ENCODE results near the gene ZBTB40.

ZBTB40 gene

DNA sequence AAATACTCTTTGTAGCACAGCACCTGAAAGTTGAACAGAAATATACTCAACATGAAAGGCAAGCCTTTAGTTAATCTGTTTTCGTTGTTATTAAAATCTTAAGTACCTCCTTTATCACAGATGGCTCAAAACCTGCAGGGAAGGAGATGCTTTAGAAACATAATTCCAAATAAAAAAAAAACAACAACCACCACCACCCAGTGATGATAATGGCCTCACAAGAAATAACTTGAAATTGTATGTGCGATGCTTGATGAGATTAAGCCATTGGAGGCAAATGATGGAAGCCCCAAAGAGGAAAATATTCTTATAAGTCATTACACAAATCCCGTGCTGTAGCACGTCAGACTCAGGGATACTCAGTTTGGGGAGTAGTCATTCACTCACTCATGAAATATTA lies 24.9 kb upstream of the ZBTB40 start:
- no peak for DNase-seq (ENCODE audit: low read depth)

- DNase-seq (ENCODE audit: low read depth), result peak; percentile 28
Observed at GRCh38 chr1:22428672-22429071, 23.0 kb upstream of the ZBTB40 start.

GRCh38 chr1:22431965-22432364 lies 19.7 kb upstream of the ZBTB40 start:
- no peak for DNase-seq (ENCODE audit: low read depth)

DNA sequence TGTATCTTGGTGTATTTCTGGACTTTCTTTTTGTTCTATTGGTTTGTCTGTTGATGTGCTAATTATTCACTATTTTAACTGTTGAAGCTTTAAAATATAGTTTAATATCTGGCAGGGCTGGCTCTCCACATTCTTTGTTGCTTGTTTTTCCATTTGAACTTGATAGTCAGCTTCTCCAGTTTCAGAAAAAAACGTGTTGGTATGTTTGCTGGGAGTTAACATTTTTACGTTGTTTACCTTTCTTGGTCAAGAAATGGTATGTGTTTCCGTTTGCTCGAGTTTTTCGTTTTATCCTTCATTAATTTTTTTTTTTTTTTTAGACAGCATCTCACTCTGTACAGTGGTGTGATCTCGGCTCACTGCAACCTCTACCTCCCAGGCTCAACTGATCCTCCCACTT lies 16.9 kb upstream of the ZBTB40 start:
- no peak for DNase-seq (ENCODE audit: low read depth)

GRCh38 chr1:22436948-22437347 lies 14.7 kb upstream of the ZBTB40 start:
- DNase-seq (ENCODE audit: low read depth), result no peak

- DNase-seq (ENCODE audit: low read depth), result no peak
Observed at GRCh38 chr1:22437573-22437972, 14.1 kb upstream of the ZBTB40 start.

GRCh38 chr1:22440582-22440981 lies 11.1 kb upstream of the ZBTB40 start:
- no peak for DNase-seq (ENCODE audit: low read depth)

- DNase-seq (ENCODE audit: low read depth), result no peak
Observed at GRCh38 chr1:22442212-22442894, 9.3 kb upstream of the ZBTB40 start.

GRCh38 chr1:22443332-22443731 lies 8.3 kb upstream of the ZBTB40 start:
- no peak for DNase-seq (ENCODE audit: low read depth)

- no peak for DNase-seq (ENCODE audit: low read depth)
Observed at GRCh38 chr1:22444856-22445255, 6.8 kb upstream of the ZBTB40 start.

GRCh38 chr1:22447621-22448111 lies 4.0 kb upstream of the ZBTB40 start:
- peak; percentile 47 for DNase-seq (ENCODE audit: low read depth)

GRCh38 chr1:22449636-22450035 lies 2.0 kb upstream of the ZBTB40 start:
- no peak for DNase-seq (ENCODE audit: low read depth)

- DNase-seq (ENCODE audit: low read depth), result no peak
Observed at GRCh38 chr1:22450351-22451021, 1.2 kb upstream of the ZBTB40 start.

DNA sequence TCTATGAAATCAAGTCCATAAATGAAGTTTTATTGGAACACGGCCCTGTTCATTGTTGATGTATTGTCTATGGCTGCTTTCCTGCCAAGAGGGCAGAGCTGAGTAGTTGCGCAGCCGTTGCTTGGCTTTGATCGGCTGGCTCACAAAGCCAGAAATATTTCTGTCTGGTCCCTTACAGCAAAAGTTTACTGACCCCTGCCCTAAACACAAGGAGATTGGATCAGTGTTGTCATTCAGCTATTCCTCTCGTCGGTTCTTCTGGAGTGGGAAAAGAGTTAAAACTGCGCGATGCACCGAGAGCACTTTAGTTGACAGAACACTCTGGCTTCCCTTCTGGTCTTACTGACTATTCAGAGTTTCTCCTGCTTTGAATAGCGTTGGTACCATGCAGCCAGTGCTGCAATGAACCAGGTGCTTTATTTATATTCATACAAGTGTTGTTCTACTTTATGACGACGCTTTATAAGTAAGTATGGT lies 868 bp downstream of the ZBTB40 start:
- peak; percentile 36 for DNase-seq (ENCODE audit: low read depth)

DNA sequence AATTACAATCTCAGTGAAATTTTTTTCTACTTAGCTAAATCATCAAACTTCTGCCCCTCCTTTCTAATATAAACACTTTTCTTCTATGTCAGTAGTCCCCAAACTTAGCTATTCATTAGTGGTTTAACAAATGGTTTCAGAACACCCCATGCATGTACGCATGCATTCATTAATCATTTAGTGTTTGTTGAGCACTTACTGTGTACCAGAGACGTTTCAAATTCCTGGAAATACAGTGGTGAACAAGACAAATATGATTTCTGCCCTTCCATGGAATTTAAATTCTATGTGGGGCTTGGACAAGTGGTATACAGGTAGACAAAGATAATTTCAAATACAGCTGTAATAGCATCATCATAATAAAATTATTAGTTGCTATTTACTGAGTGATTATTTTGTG lies 1.5 kb downstream of the ZBTB40 start:
- DNase-seq (ENCODE audit: low read depth), result no peak

DNA sequence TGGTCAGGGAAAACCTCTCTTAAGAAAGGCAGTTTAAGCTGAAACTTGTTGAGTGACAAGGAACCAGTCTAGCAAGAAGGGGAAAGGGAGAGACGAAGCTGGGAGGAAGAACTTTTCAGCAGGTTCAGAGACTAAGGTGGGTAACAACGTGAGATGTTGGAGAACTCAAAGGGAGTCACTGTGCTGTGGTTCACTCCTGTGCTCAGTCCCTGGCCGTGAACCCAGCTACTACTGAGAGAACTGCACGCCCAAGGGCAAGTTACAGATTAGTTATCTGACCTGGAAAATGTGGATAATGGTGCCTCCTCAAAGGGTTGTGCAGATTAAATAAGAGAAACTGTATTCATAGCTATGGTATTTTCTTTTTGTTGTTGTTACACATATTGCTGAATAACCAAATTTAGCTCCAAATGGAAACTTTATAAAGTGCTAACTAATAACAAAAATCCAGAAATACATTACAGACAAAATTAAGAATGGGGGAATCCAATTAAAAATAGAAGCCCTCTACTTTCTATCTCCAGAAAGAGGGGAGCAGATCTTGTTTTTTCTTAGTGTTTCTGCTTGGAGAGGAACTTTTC lies 2.9 kb downstream of the ZBTB40 start:
- DNase-seq (ENCODE audit: low read depth), result no peak

- DNase-seq (ENCODE audit: low read depth), result peak; percentile 31
Observed at GRCh38 chr1:22457345-22457744, 5.7 kb downstream of the ZBTB40 start.

- DNase-seq (ENCODE audit: low read depth), result no peak
Observed at GRCh38 chr1:22457836-22458235, 6.2 kb downstream of the ZBTB40 start.

DNA sequence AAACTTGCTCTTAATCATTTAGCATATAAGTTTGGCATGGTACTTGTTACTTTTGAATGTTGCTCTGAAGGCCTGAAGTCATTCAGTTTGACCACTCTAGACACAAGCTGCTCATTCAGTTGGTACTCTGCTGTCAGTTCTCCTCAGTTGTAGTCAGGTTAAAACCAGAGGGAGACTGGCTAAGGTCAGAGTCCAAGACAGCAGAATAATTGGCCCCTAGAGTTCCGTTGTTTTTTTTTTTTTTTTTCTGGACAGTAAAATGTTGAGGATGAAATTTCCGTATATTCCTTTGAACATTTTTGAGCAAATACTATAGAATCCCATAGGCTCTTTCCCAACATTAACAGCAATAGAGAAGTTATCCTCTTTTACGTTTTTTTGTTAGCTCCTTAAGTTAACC lies 9.4 kb downstream of the ZBTB40 start:
- DNase-seq (ENCODE audit: low read depth), result no peak

DNA sequence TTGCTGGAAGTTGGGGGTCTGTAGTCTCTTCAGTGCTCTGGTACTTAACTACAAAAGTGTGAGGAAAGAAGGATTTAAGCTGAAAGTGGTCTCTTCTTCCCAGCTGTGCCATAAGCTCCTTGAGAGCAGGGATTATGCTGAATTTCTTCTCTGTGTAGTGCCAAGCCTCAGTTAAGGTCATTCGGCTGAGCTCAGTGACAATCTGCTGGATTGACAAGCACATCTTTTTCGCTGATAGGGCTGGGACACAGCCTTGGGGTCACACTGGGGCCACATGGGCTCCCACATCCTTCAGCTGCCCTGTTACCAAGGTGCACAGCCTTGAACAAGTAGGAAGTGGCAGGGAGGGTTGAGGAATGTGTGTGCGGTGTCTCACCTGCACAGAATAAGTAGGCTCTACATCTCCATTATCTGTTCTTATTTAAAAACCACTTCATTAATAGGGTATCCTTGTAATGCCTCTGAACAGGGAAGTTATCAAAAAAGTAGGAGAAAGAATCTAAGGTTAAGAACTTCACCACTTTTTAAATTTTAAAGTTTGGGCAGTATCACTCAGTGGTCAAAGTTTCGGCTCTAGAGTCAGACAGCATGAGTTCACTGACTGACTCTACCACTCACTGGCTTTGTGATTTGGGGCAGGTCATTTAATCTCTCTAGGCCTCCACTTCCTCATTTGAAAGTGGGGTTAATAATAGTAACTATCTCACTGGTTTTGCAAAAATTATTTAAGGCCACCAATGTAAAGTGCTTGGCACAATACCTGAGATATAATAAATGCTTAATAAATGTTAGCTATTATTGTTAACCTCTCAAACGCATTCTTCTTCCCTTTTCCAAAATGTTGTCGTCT lies 10.3 kb downstream of the ZBTB40 start:
- DNase-seq (ENCODE audit: low read depth), result no peak

DNA sequence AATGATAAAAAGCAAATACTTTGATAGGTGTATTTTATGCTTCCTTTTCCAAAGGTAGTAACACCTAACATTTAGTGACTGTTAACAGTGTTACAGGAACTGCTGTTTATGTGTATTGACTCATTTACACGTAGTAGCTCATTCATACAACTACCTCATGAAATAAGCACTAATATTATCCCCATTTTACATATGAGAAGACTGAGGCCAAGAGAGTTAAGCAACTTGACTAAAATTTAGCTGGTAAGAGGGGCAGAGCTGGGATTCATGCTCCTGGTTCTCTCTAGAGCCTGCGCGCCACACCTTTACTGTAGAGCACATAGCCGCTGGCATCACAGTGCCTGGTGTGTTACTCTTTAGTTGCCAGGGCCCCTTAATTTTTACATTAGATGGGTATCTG lies 11.3 kb downstream of the ZBTB40 start:
- no peak for DNase-seq (ENCODE audit: low read depth)

DNA sequence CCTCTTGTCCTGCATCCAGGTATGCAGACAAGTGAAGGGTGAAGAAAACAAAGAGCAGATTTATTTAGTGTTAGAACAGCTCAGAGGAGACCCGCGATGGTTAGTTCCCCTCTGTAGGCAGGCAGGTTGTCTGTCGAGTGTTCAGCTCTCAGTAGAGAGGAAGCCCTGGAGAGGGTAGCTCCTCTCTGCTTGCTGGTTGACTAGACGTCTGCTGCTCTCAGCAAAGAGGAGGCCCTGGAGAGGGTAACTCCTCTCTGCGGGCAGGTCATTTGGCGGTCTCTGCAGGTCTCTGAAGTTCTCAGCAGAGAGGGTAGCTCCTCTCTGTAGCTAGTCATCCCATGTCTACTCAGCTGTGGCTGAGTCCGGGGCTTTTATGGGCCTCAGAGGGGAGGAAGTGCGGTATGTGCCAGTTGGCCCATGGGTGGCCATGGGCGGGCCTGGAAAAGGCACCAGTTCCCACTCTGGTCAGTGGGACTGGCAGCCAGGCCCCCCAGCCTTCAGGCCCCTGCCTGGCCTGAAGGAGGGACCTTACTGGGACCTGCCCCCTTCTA lies 13.4 kb downstream of the ZBTB40 start:
- DNase-seq (ENCODE audit: low read depth), result no peak

Data from fibroblast of the conjunctiva (primary cell).